PC-9 (cell line): ENCODE data around the gene PER2.

Experiments used
- EZH2 ChIP-seq: fragments of 200-600 bp; sonication (generic); IDR thresholded peaks from 2 replicates; pipeline ENCODE4 v1.8.0; 2017; ENCODE audit warnings: antibody characterized with exemption, low read depth
- TF ChIP-seq, protein P1 (sequence below): fragments of 200-600 bp; sonication (generic); conservative IDR thresholded peaks from 2 replicates; pipeline ENCODE4 v1.6.1; 2017; ENCODE audit warnings: mixed run types, antibody characterized with exemption, mild to moderate bottlenecking, moderate library complexity

- no peak for TF ChIP-seq EZH2
- TF ChIP-seq, protein P1, sequence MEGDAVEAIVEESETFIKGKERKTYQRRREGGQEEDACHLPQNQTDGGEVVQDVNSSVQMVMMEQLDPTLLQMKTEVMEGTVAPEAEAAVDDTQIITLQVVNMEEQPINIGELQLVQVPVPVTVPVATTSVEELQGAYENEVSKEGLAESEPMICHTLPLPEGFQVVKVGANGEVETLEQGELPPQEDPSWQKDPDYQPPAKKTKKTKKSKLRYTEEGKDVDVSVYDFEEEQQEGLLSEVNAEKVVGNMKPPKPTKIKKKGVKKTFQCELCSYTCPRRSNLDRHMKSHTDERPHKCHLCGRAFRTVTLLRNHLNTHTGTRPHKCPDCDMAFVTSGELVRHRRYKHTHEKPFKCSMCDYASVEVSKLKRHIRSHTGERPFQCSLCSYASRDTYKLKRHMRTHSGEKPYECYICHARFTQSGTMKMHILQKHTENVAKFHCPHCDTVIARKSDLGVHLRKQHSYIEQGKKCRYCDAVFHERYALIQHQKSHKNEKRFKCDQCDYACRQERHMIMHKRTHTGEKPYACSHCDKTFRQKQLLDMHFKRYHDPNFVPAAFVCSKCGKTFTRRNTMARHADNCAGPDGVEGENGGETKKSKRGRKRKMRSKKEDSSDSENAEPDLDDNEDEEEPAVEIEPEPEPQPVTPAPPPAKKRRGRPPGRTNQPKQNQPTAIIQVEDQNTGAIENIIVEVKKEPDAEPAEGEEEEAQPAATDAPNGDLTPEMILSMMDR = no peak
Observed at GRCh38 chr2:238267341-238267710, 21.1 kb downstream of the PER2 start.
